Transverse colon (tissue), 4 donors: Measurements from ENCODE around the gene FHIP2A. TPM values are rescaled to one million over a fixed set of nuclear protein-coding genes. Genes with fewer than 3 reads are reported as not detected.

Experiments
- DNase-seq: peaks from one replicate; pipeline ENCODE4 v3.0.0-alpha.2; 2019
- H3K27ac ChIP-seq, 4 donors: fragments of 200-600 bp; sonication (generic); 2 replicates each; pipeline ENCODE4 v1.5.1; 2016 to 2018; ENCODE audit warnings: inconsistent platforms in 4 of 4
- H3K27me3 ChIP-seq: fragments of 200-600 bp; sonication (generic); 2 replicates; pipeline ENCODE4 v1.5.1; 2017; ENCODE audit warnings: inconsistent platforms
- H3K36me3 ChIP-seq, 4 donors: fragments of 200-600 bp; sonication (generic); 2 replicates each; pipeline ENCODE4 v1.5.1; 2017 to 2019; ENCODE audit warnings: inconsistent platforms in 4 of 4
- H3K4me1 ChIP-seq, 4 donors: fragments of 200-600 bp; sonication (generic); 2 replicates each; pipeline ENCODE4 v1.5.1; 2017 to 2020; ENCODE audit warnings: inconsistent platforms in 4 of 4
- H3K4me3 ChIP-seq, 4 donors: fragments of 200-600 bp; sonication (generic); 1 replicate in 1 of 4; 2 replicates in 3 of 4; pipeline versions ENCODE4 v1.5.1 to v1.6.1; 2017 to 2019; ENCODE audit warnings: inconsistent platforms in 4 of 4
- H3K9me3 ChIP-seq, 2 donors: fragments of 200-600 bp; sonication (generic); 2 replicates each; pipeline ENCODE4 v1.5.1; 2017 to 2019; ENCODE audit warnings: inconsistent platforms in 2 of 2
- CTCF ChIP-seq, 5 experiments: fragments of 200-600 bp in 3 of 5; fragments of 450-650 bp in 2 of 5; sonication (generic) in 3 of 5; IDR thresholded peaks; 1 replicate in 2 of 5; 2 replicates in 3 of 5; pipeline ENCODE4 v1.5.1; 2016 to 2017; ENCODE audit warnings: antibody characterized with exemption in 5 of 5, inconsistent platforms in 3 of 5, mild to moderate bottlenecking in 2 of 5, moderate library complexity in 1 of 5
- EP300 ChIP-seq: sonication (generic); formaldehyde crosslinking; IDR thresholded peaks from one replicate; pipeline ENCODE4 v1.6.1; 2017; ENCODE audit warnings: antibody characterized with exemption, low read depth
- POLR2A ChIP-seq: fragments of 450-650 bp; IDR thresholded peaks from one replicate; pipeline ENCODE4 v1.6.1; 2016; ENCODE audit warnings: antibody characterized with exemption, mild to moderate bottlenecking, moderate library complexity
- POLR2AphosphoS5 ChIP-seq, 3 donors: sonication (generic); formaldehyde crosslinking; IDR thresholded peaks; one replicate each; pipeline ENCODE4 v1.6.1; 2016; ENCODE audit warnings: antibody characterized with exemption in 3 of 3
- WGBS, 2 donors: methylation state at CpG; one replicate each; pipeline ENCODE4 v1.1.5; 2018; ENCODE audit warnings: low coverage in 1 of 2; 5-methylcytosine and 5-hydroxymethylcytosine counted together
- in situ Hi-C, 4 donors: fragments of 200-750 bp; cut with MboI; loops; one replicate each; pipeline versions ENCODE4 v1.15.0 to v1.15.1; 2017; ENCODE audit warnings: low sequenced_read_pairs in 3 of 4, low pct_ligation_motif_present in 1 of 4, low pct_unique_long_range_greater_than_20kb in 1 of 4
- intact Hi-C: fragments of 100-400 bp; cut with DNase I; formaldehyde crosslinking; loops from one replicate; pipeline ENCODE4 v1.15.1; 2023; ENCODE audit warnings: low total_unique reads
- total RNA-seq, 4 donors: library from RNA; depleted of rRNA; stranded (reverse); fragments of >200 nt; gene quantifications; one replicate each; pipeline ENCODE4 v1.1.0, GENCODE V29; 2016

Gene FHIP2A
- total RNA-seq, 4 donors from 2014 or later: 17.2 to 218 (median 25.5) TPM

- DNase-seq: no peak
- Histone ChIP-seq H3K36me3 (no peaks in the 10 kb centered on the region), H3K9me3 (no peaks in the 10 kb centered on the region), H3K27ac (no peak overlapping the region), H3K27me3 (no peaks in the 10 kb centered on the region), H3K4me3 (no peak overlapping the region), H3K4me1 (no peaks in the 10 kb centered on the region)
- WGBS, 2 donors: 67 to 97% methylated on average over 1 of the region's 1 CpG
- in situ Hi-C loops: no loop called here
- TF ChIP-seq POLR2A (no peak), POLR2AphosphoS5 (IDR thresholded peaks at IDR 0.05) (no peak), CTCF (IDR thresholded peaks at IDR 0.05) (no peak), EP300 (no peak)
- intact Hi-C loops: no loop called here
Measured at GRCh38 chr10:114800361-114800760, 21.2 kb upstream of the FHIP2A start.

GRCh38 chr10:114801411-114801813 is 20.2 kb upstream of the FHIP2A start:
- H3K4me3 ChIP-seq: no peak overlapping the region
- no peak for TF ChIP-seq POLR2AphosphoS5 (IDR thresholded peaks at IDR 0.05)
- no peak for TF ChIP-seq EP300
- TF ChIP-seq CTCF (IDR thresholded peaks at IDR 0.05): no peak
- no peak for TF ChIP-seq POLR2A
- H3K9me3 ChIP-seq: no peaks in the 10 kb centered on the region
- intact Hi-C loops: no loop called here
- WGBS, 2 donors: 15 to 29% methylated on average over 2 to 5 of the region's 5 CpGs
- H3K27ac ChIP-seq: no peak overlapping the region
- DNase-seq: no peak
- no peaks in the 10 kb centered on the region for H3K4me1 ChIP-seq
- no peaks in the 10 kb centered on the region for H3K36me3 ChIP-seq
- H3K27me3 ChIP-seq: no peaks in the 10 kb centered on the region
- in situ Hi-C loops: no loop called here

DNA sequence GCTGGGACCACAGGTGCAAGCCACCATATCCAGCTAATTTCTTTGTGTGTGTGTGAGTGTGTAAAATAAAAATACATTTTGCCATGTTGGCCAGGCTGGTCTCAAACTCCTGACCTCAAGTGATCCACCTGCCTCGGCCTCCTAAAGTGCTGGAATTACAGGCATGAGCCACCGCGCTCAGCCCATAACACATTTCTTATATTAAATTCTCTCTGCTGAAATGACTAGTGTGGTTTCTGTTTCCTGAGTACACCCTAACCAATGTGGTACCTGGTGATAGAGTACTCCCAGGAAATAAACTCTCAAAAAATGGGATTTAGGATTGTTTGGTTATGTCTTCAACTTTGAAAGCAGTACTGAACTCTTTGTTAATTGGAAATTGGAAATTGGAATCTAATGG is 19.4 kb upstream of the FHIP2A start:
- no peak for DNase-seq
- 65 to 83% methylated on average over 3 of the region's 3 CpGs for WGBS, 2 donors
- H3K27ac ChIP-seq: no peak overlapping the region
- no peaks in the 10 kb centered on the region for H3K9me3 ChIP-seq
- H3K4me3 ChIP-seq: no peak overlapping the region
- no peaks in the 10 kb centered on the region for H3K36me3 ChIP-seq
- no peaks in the 10 kb centered on the region for H3K27me3 ChIP-seq
- intact Hi-C loops (no loop called here), in situ Hi-C loops (no loop called here)
- no peak for TF ChIP-seq EP300
- TF ChIP-seq POLR2AphosphoS5 (IDR thresholded peaks at IDR 0.05): no peak
- TF ChIP-seq POLR2A: no peak
- no peak for TF ChIP-seq CTCF (IDR thresholded peaks at IDR 0.05)
- no peaks in the 10 kb centered on the region for H3K4me1 ChIP-seq

- DNase-seq: no peak
- Histone ChIP-seq H3K36me3 (no peaks in the 10 kb centered on the region), H3K4me3 (no peak overlapping the region), H3K27me3 (no peaks in the 10 kb centered on the region), H3K9me3 (no peaks in the 10 kb centered on the region), H3K4me1 (no peaks in the 10 kb centered on the region), H3K27ac (no peak overlapping the region)
- TF ChIP-seq POLR2AphosphoS5 (IDR thresholded peaks at IDR 0.05): no peak
- TF ChIP-seq POLR2A: no peak
- TF ChIP-seq CTCF (IDR thresholded peaks at IDR 0.05): no peak
- TF ChIP-seq EP300: no peak
- WGBS, 2 donors: 60 to 82% methylated on average over 2 to 3 of the region's 3 CpGs
- in situ Hi-C loops (no loop called here), intact Hi-C loops (no loop called here)
Measured at GRCh38 chr10:114806562-114807391, 14.8 kb upstream of the FHIP2A start.
